WTC11 (cell line): Measurements from ENCODE around the gene CYBA. TPM values are rescaled to one million over a fixed set of nuclear protein-coding genes. Genes with fewer than 3 reads are reported as not detected.
A peak's percentile ranks its signal among the peaks of the same experiment; 100 is the strongest.

ENCODE experiments used
- ATAC-seq: fragments of 200-7000 bp; cut with Tn5 transposase; 2 replicates; pipeline ENCODE4 v1.10.0; 2021; ENCODE audit warnings: mild to moderate bottlenecking, moderate library complexity
- CTCF ChIA-PET: fragments of 300-600 bp; sonication (Branson Sonifier 250); formaldehyde crosslinking; loops from one replicate; lab custom pipeline; 2021; ENCODE audit warnings: antibody characterized with exemption; lab: Charles Lee
- POLR2A ChIA-PET: fragments of 350-600 bp; sonication (Branson Sonifier 250); formaldehyde crosslinking; loops from one replicate; lab custom pipeline; 2021; ENCODE audit warnings: antibody characterized with exemption; lab: Charles Lee
- DNase-seq: peaks from one replicate; pipeline ENCODE4 v3.0.0; 2021; ENCODE audit warnings: low spot score
- H3K27ac Mint-ChIP-seq: 2 replicates; pipeline ENCODE4 v1.8.0; 2021; ENCODE audit warnings: mixed read lengths
- H3K27me3 Mint-ChIP-seq: 2 replicates; pipeline ENCODE4 v1.8.0; 2021; ENCODE audit warnings: low read depth, mild to moderate bottlenecking, moderate library complexity, mixed read lengths
- H3K36me3 Mint-ChIP-seq: 2 replicates; pipeline ENCODE4 v1.8.0; 2021; ENCODE audit warnings: mixed read lengths
- H3K4me1 Mint-ChIP-seq: 2 replicates; pipeline ENCODE4 v1.8.0; 2022; ENCODE audit warnings: mixed read lengths
- H3K4me3 Mint-ChIP-seq: 2 replicates; pipeline ENCODE4 v1.8.0; 2021; ENCODE audit warnings: mild to moderate bottlenecking, moderate library complexity, mixed read lengths
- H3K9me3 Mint-ChIP-seq: 2 replicates; pipeline ENCODE4 v1.8.0; 2021; ENCODE audit warnings: mixed read lengths
- ARID4B ChIP-seq: sonication (generic); formaldehyde crosslinking; IDR thresholded peaks from 2 replicates; pipeline ENCODE4 v1.8.0; 2023; ENCODE audit warnings: missing genetic modification reagents, mild to moderate bottlenecking, borderline replicate concordance
- CBFB ChIP-seq: sonication (generic); formaldehyde crosslinking; IDR thresholded peaks from 2 replicates; pipeline ENCODE4 v1.8.1; 2022; ENCODE audit warnings: mild to moderate bottlenecking, low read depth, missing genetic modification reagents
- CDX4 ChIP-seq: fragments of 250-450 bp; sonication (Bioruptor Pico); IDR thresholded peaks from 2 replicates; pipeline ENCODE4 v1.9.0; 2021; ENCODE audit warnings: moderate library complexity, mild to moderate bottlenecking, inconsistent platforms, borderline replicate concordance
- ESRRA ChIP-seq: sonication (generic); formaldehyde crosslinking; IDR thresholded peaks from 2 replicates; pipeline ENCODE4 v1.8.1; 2022; ENCODE audit warnings: mild to moderate bottlenecking, missing genetic modification reagents, borderline replicate concordance
- JUN ChIP-seq: sonication (generic); formaldehyde crosslinking; IDR thresholded peaks from 2 replicates; pipeline ENCODE4 v1.8.0; 2023; ENCODE audit warnings: mild to moderate bottlenecking, missing genetic modification reagents
- MYBL2 ChIP-seq: sonication (generic); formaldehyde crosslinking; IDR thresholded peaks from 2 replicates; pipeline ENCODE4 v1.8.1; 2023; ENCODE audit warnings: mild to moderate bottlenecking, moderate library complexity, missing genetic modification reagents
- NFE2L1 ChIP-seq: sonication (generic); formaldehyde crosslinking; IDR thresholded peaks from 2 replicates; pipeline ENCODE4 v1.8.1; 2023; ENCODE audit warnings: missing genetic modification reagents
- NR2C2 ChIP-seq: sonication (generic); formaldehyde crosslinking; IDR thresholded peaks from 2 replicates; pipeline ENCODE4 v1.8.0; 2022; ENCODE audit warnings: mild to moderate bottlenecking, missing genetic modification reagents
- USF1 ChIP-seq: sonication (generic); formaldehyde crosslinking; IDR thresholded peaks from 2 replicates; pipeline ENCODE4 v1.8.0; 2022; ENCODE audit warnings: mild to moderate bottlenecking, missing genetic modification reagents
- ZBTB21 ChIP-seq: sonication (generic); formaldehyde crosslinking; IDR thresholded peaks from 2 replicates; pipeline ENCODE4 v1.8.1; 2023; ENCODE audit warnings: mild to moderate bottlenecking, missing genetic modification reagents, borderline replicate concordance
- ZNF219 ChIP-seq: sonication (generic); formaldehyde crosslinking; IDR thresholded peaks from 2 replicates; pipeline ENCODE4 v1.8.0; 2023; ENCODE audit warnings: missing genetic modification reagents, mild to moderate bottlenecking, borderline replicate concordance
- ZNF317 ChIP-seq: sonication (generic); formaldehyde crosslinking; IDR thresholded peaks from 2 replicates; pipeline ENCODE4 v1.8.1; 2023; ENCODE audit warnings: low read depth, mild to moderate bottlenecking, moderate library complexity, missing genetic modification reagents, borderline replicate concordance
- ZNF416 ChIP-seq: fragments of 250-450 bp; sonication (Bioruptor Pico); IDR thresholded peaks from 2 replicates; pipeline ENCODE4 v1.9.0; 2021; ENCODE audit warnings: mild to moderate bottlenecking, inconsistent platforms
- ZNF423 ChIP-seq: fragments of 250-450 bp; sonication (Bioruptor Pico); IDR thresholded peaks from 2 replicates; pipeline ENCODE4 v2.1.2; 2022; ENCODE audit warnings: mild to moderate bottlenecking, moderate library complexity
- total RNA-seq: library from RNA; stranded (reverse); gene quantifications from 3 replicates; pipeline ENCODE4 v1.2.3, GENCODE V29; 2021
- TF ChIP-seq, protein P1 (sequence below): fragments of 250-450 bp; sonication (Bioruptor Pico); conservative IDR thresholded peaks from 2 replicates; pipeline ENCODE4 v1.9.0; 2021; ENCODE audit warnings: mild to moderate bottlenecking
- TF ChIP-seq, protein P2 (sequence below): sonication (generic); formaldehyde crosslinking; IDR thresholded peaks from 2 replicates; pipeline ENCODE4 v1.8.1; 2023; ENCODE audit warnings: mild to moderate bottlenecking, moderate library complexity, missing genetic modification reagents
- TF ChIP-seq, protein P3 (sequence below): sonication (generic); formaldehyde crosslinking; IDR thresholded peaks from 2 replicates; pipeline ENCODE4 v1.8.1; 2022; ENCODE audit warnings: low read depth, mild to moderate bottlenecking, moderate library complexity, missing genetic modification reagents, borderline replicate concordance
- TF ChIP-seq, protein P4 (sequence below): sonication (generic); formaldehyde crosslinking; IDR thresholded peaks from 2 replicates; pipeline ENCODE4 v1.8.1; 2022; ENCODE audit warnings: low read depth, missing genetic modification reagents, borderline replicate concordance

Gene CYBA
- total RNA-seq, 1 experiment from 2014 or later = 169 TPM

GRCh38 chr16:88662843-88663606 lies 12.2 kb upstream of the CYBA start, which contains the start of gene MVD (continued):
- TF ChIP-seq ZBTB21 (CRISPR knock-in tag) (no peak), CBFB (CRISPR knock-in tag) (no peak), USF1 (peak; percentile 38; the same call in 1 of the 2 replicates), CDX4 (no peak), ESRRA (no peak), NFE2L1 (CRISPR knock-in tag) (no peak; the same call in 1 of the 2 replicates), NR2C2 (CRISPR knock-in tag) (no peak), ZNF416 (CRISPR knock-in tag) (no peak), ZNF317 (CRISPR knock-in tag) (no peak), MYBL2 (CRISPR knock-in tag) (peak; percentile 94), ZNF423 (no peak)
- TF ChIP-seq, protein P1, sequence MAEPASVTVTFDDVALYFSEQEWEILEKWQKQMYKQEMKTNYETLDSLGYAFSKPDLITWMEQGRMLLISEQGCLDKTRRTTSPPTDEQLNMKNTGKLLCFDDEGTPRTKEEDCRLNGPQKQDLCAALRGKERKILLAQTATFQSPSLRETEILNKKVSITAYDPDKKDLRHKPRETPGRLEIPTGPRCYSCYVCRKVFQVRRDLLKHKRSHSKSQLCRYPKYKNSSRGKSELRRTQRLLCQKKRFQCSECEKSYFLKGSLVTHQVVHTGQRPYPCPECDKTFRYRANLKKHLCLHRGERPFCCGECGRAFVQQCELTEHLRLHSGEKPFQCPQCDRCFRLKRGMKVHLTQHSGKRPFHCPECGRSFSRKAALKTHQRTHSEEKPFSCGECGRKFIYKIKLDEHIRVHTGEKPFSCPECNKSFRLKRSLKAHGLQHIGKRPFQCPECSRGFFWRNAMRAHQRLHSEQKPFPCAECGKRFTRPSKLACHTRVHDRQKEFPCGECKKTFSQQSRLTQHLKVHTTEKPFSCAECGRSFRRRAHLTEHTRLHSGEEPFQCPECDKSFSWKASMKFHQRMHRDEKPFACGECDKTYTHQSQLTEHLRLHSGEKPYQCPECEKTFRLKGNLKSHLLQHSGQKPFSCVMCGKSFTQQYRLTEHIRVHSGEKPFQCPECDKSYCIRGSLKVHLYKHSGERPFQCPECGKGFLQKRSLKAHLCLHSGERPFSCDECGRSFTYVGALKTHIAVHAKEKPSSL (CRISPR knock-in tag) = no peak
- TF ChIP-seq, protein P2, sequence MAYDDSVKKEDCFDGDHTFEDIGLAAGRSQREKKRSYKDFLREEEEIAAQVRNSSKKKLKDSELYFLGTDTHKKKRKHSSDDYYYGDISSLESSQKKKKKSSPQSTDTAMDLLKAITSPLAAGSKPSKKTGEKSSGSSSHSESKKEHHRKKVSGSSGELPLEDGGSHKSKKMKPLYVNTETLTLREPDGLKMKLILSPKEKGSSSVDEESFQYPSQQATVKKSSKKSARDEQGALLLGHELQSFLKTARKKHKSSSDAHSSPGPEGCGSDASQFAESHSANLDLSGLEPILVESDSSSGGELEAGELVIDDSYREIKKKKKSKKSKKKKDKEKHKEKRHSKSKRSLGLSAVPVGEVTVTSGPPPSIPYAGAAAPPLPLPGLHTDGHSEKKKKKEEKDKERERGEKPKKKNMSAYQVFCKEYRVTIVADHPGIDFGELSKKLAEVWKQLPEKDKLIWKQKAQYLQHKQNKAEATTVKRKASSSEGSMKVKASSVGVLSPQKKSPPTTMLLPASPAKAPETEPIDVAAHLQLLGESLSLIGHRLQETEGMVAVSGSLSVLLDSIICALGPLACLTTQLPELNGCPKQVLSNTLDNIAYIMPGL (CRISPR knock-in tag) = peak; percentile 59; the same call in 1 of the 2 replicates
- TF ChIP-seq, protein P3, sequence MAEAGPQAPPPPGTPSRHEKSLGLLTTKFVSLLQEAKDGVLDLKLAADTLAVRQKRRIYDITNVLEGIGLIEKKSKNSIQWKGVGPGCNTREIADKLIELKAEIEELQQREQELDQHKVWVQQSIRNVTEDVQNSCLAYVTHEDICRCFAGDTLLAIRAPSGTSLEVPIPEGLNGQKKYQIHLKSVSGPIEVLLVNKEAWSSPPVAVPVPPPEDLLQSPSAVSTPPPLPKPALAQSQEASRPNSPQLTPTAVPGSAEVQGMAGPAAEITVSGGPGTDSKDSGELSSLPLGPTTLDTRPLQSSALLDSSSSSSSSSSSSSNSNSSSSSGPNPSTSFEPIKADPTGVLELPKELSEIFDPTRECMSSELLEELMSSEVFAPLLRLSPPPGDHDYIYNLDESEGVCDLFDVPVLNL (CRISPR knock-in tag) = no peak

DNA sequence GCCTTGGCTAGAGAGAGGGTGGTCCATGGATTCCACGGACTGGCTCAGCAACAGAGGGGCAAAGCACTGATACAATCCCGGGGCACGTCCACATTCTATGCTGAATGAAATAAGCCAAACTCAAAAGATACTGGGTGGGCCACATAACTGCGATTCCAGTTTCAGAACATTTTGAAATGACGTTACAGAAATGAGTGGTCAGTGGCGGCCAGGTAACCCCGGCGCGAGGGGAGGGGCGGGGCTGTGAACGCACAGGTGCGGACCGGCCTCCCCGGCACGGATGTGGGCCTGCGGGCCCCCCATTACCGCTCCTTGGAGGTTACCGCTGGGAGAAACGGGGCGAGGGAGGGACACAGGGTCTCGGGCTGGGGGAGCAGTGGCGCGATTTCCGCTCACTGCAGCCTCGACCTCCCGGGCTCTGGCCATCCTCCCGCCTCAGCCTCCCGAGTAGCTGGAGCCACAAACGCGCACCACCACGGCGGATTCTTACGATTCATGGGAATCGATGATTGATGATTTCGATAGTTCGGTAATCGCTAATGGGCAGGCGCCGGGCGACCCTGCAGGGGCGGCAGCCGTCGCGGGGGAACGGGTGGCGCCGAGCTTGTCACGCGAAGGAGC lies 11.5 kb upstream of the CYBA start:
- CTCF ChIA-PET = interaction anchor here (0.5 to 2.6 kb wide), 8 partner anchors 10 to 122 kb away, joined by 3 to 25 read pairs (median 4); no protein-coding TSS in a partner anchor
- POLR2A ChIA-PET = interaction anchor here (0.8 to 1.3 kb wide), 3 partner anchors 8 to 43 kb away, joined by 3 to 4 read pairs (median 3); no protein-coding TSS in a partner anchor
- Mint-ChIP-seq H3K36me3 (peaks cover 5% of the 10 kb centered on the region), H3K4me1 (peaks cover 18% of the 10 kb centered on the region), H3K9me3 (no peaks in the 10 kb centered on the region), H3K4me3 (peak overlapping the region; percentile 83), H3K27ac (peak overlapping the region; percentile 93), H3K27me3 (no peaks in the 10 kb centered on the region; the same call in 1 of the 2 replicates)
- DNase-seq = no peak
- no peak for ATAC-seq
- TF ChIP-seq, protein P4, sequence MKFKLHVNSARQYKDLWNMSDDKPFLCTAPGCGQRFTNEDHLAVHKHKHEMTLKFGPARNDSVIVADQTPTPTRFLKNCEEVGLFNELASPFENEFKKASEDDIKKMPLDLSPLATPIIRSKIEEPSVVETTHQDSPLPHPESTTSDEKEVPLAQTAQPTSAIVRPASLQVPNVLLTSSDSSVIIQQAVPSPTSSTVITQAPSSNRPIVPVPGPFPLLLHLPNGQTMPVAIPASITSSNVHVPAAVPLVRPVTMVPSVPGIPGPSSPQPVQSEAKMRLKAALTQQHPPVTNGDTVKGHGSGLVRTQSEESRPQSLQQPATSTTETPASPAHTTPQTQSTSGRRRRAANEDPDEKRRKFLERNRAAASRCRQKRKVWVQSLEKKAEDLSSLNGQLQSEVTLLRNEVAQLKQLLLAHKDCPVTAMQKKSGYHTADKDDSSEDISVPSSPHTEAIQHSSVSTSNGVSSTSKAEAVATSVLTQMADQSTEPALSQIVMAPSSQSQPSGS (CRISPR knock-in tag) = no peak
- TF ChIP-seq JUN (CRISPR knock-in tag) = 0 out of 2 replicates have a peak, but pooled peaks have one; percentile 57
- peak; percentile 70; the same call in 1 of the 2 replicates for TF ChIP-seq ZNF219
- TF ChIP-seq, protein P1 (CRISPR knock-in tag) = no peak
- peak; percentile 64 for TF ChIP-seq ARID4B
